ENCODE data around the gene PHLPP1.

The PHLPP1 gene

DNA sequence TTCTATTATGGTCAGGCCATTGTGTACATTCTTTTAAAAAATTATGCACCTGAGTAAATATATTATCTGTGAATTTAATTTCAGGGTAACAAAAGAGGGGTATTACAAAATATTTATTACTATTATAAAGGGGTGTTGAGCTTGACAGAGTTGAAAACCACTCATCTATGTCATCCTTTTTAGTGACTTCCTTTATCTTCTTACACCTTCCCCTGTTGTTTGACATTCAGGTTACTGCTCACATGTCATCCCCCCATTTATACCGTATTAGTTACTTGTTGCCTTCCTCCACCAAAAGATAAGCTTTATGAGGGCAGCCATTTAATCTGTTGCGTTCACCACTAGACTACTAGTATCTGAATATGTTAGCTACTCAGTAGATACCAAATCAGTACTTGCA lies 313.0 kb downstream of the PHLPP1 start:
- DNase-seq (ENCODE audit: low read depth) = no peak
- no peak overlapping the region for H3K4me3 ChIP-seq (ENCODE audit: low read depth, low read length)
- TF ChIP-seq, protein P1, sequence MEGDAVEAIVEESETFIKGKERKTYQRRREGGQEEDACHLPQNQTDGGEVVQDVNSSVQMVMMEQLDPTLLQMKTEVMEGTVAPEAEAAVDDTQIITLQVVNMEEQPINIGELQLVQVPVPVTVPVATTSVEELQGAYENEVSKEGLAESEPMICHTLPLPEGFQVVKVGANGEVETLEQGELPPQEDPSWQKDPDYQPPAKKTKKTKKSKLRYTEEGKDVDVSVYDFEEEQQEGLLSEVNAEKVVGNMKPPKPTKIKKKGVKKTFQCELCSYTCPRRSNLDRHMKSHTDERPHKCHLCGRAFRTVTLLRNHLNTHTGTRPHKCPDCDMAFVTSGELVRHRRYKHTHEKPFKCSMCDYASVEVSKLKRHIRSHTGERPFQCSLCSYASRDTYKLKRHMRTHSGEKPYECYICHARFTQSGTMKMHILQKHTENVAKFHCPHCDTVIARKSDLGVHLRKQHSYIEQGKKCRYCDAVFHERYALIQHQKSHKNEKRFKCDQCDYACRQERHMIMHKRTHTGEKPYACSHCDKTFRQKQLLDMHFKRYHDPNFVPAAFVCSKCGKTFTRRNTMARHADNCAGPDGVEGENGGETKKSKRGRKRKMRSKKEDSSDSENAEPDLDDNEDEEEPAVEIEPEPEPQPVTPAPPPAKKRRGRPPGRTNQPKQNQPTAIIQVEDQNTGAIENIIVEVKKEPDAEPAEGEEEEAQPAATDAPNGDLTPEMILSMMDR (IDR thresholded peaks at IDR 0.05; ENCODE audit: low read depth, low read length, missing control alignments) = no peak
- in situ Hi-C loops (cut with HindIII; ENCODE audit: low sequenced_read_pairs) = no loop called here

Measured in astrocyte of the cerebellum (primary cell).